ENCODE data around the gene PTPRN2.
"Not testable (repeated sequence)": the region's sequence is repeated elsewhere in the genome, so short reads cannot be mapped to it uniquely, and the experiment has no call there.

PTPRN2 gene

DNA sequence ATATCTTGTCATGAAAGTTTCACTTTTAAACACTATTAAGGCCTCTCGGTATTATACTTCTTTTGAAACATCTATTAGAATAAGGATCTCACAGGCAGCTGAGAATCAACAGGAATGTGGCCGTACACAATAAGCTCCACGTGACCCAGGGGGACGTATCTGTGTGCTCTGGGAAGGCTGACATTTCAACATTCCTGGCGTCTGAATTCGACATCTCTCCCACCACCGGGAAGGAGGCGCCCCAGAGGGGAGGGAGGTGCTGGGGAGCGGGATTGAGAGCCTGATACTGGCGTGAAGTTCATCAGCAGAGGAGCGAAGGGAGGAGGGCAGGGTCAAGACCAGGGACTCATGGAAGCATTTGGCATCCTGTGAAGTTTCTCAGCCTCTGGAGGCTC, 849.6 kb downstream of the PTPRN2 start:
- DNase-seq = no peak

DNA sequence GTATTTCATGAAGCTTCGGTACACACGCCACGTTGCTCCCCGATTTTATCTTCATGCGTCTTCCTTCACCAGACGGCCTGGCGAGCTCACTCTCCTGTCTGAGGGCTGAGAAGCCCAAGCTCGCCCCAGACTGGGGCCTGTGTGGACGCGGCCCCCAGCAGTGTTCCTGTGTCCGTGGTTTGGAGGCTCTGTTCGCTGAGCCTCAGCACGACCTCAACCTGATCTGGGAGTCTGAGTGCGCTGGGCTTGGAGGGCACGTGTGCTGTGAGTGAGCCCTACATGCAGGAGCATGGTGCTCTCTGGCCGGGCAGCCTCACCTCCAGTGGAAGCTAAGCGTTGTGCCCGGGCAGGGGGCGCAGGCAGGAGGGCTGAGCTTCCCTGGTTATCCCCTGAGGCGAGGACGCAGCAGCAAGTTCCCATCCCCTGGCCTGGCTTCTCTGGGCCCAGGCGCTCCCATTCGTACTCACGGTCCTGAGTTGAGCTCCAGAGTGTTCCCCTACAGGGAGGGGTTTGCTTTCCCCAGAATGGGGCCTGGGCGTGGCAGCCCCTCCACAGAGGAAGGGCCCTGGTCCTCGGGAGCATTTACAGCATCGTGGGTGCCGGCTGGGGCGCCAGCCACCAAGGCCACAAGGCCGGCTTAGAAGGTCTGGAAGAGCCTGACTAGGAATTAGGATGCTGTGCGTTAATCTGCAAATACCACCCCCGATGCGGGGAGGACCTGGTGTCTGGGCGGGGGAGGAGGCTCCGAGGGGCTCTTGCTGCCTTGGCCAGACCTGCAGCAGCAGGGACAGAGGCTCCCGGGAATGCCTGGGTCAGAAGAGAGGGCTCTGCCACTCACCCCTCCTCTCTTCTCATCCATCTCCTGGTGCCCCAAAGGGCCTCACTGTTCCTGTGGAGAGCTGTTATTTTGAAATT, 850.2 kb downstream of the PTPRN2 start:
- DNase-seq = no peak

DNA sequence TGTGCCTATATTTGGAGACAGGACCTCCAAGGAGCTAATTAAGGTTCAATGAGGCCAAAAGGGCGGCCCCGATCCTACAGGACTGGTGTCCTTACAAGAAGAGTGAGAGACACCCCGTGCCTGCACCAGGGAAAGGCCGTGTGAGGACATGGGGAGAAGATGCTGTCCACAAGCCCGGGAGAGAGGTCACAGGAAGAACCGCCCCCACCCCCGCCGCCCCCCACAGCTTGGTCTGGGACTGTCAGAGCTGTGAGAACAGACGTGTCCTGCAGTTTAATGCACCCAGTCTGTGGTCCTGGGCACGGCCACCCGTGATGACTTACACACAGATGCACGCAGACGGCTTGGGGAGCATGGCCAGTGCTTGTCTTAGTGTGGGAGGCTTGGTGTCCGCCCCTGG, 851.3 kb downstream of the PTPRN2 start:
- DNase-seq = no peak

DNA sequence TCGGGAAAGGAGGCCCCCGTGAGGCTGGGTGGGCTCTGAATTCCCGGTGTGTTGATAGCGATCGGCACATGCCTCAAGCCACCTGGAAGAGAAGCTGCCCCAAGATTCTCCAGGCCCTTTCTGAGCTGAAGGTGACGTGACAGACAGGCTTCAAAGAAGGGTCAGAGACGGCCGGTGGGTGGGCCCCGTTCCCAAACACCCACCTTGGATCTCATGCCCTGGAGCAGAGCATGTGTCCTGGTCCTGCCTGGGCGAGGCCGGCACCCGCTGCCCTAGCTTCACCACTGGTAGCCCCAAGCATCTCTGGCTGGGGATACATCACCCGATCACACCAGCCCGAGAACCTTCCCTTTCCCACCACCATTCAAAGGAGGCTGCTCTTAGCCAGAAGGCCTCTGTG, 851.8 kb downstream of the PTPRN2 start:
- no peak for DNase-seq

DNA sequence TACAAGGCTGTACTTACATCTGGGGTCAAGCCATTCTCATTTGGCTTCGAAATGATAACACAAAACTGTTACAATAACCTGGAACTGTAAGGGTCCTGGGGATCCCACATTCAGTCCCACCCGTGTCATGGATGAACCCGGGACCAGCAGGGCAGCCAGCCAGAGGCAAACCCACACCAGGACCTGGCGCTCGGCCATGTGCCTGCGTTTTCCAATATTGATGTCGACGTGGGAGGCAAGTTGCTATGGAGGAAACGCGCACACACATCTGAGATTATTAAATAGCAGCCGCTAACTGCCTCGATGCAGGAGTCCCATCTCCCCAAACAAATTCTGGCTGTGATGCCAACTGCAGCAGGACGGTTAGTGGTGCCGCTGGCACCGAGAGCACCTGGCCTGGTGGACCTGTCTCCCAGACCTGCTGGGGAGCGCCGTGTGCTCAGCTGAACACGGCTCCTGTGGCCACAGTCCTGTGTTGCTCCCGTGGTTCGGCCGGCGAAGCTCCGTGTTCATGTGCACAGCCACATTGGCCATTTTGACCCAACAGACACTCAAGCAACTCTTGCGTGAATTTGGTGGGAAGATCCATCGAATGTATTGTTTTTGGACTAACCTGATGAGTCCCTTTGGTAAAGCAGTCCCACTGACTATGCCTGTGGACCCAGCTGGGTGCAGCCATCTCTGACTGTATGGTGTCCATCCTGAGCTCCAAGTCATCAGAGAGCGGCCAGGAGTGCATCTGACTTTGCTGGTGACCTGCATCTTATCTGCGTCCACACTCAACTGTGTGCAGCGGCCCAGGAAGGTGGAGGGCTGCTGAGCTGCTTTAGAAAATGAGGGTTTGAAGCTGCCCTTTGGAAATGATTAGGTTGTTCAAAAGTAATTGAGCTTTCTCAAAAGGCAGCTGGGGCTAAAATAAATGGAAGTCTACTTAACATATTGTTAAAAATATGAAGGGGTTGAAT, 852.7 kb downstream of the PTPRN2 start:
- DNase-seq = no peak

DNA sequence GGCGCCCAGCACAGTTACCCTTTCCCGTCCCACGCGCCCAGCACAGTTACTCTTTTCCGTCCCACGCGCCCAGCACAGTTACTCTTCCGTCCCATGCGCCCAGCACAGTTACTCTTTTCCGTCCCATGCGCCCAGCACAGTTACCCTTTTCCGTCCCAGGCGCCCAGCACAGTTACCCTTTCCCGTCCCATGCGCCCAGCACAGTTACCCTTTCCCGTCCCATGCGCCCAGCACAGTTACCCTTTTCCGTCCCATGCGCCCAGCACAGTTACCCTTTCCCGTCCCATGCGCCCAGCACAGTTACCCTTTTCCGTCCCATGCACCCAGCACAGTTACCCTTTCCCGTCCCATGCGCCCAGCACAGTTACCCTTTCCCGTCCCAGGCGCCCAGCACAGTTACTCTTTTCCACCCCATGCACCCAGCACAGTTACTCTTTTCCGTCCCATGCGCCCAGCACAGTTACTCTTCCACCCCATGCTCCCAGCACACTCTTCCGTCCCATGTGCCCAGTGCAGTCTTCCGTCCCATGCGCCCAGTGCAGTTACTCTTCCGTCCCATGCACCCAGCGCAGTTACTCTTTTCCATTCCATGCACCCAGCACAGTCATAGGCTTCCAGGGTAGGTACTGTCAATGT, 853.7 kb downstream of the PTPRN2 start:
- DNase-seq = not testable (repeated sequence)

DNA sequence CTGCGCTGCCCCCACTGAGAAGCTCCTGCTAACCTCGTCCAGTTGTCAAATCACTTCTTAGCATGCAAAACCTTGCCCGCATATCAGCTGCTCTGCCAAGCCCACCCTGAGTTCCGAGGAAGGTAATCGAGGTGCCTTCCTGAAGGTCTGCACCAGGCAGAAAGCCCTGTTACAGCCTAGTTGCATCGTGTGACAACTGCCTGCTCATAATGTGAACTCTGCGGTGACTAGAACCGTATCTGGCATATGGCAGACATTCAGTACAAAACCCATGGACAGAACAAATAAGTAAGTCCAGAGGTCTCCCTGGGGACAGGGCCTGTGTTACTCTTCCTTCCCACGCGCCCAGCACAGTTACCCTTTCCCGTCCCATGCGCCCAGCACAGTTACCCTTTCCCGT, 856.5 kb downstream of the PTPRN2 start:
- no peak for DNase-seq

DNA sequence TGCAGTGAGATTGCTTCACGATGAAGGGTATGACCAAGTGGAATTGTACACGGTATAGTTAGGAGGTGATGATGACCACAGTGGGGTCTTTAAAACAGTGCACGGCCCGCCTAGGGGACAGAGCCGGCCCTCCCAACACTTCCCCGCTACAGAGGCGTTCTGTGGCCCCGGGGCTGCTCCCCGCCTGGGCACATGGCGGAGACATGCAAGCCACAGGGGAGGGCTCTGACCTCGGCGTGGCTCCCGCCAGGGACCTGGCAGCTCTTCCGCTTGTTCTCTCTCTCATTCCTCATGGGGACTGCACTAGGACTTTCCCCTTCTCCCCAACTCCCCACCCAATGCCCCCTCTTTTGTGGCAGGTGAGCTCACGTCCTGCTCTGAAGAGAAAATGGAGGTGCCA, 857.0 kb downstream of the PTPRN2 start:
- no peak for DNase-seq

DNA sequence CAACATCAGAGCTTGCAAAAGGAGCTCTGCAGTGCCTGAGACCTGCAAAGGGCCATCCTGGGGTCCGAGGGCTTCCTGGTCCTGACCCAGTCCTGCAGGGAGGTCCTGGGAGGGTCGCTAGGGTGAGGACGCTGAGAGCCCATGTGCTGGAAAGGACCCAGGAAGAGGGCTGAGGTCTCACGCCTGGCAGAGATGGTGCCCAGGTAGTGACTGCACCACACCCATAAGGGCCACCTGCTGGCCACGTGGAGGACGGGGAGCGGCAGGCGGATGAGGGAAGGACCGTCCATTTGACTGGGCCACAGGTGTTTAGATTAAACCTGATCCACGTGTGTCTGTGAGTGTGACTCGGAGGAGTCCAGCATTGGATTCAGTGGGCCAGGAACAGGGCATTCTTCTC, 858.1 kb downstream of the PTPRN2 start:
- no peak for DNase-seq

DNA sequence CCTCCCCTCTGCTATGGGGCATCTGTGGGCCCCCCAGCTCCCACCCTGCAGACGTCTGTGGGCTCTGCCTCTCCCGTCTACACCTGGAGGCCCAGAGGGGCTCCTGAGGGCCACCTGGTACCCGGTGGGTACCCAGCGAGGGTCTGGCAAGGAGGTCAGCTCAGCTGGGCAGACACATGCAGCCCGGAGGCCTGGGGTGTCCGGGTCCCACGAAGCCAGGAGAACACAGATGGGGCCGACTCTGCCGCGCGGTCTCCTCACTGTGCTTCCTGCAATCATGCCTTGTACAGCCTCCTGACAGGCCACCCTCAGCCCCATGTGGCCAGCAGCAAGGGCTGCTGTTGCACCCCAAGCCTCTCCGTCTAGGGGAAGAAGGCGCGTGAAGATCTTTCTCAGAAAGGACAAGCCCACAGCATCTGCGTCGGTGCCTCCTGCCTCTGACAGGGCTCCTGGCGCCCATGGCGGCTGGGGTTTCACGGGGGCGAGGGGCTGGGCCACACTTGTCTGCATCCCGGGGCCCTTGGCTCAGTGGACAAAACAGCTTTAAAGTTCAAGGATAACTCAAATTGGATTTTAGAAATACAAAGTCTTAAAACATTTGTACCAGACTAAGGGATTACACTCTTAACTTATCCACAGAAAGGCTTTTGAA, 859.5 kb downstream of the PTPRN2 start:
- DNase-seq = no peak

DNA sequence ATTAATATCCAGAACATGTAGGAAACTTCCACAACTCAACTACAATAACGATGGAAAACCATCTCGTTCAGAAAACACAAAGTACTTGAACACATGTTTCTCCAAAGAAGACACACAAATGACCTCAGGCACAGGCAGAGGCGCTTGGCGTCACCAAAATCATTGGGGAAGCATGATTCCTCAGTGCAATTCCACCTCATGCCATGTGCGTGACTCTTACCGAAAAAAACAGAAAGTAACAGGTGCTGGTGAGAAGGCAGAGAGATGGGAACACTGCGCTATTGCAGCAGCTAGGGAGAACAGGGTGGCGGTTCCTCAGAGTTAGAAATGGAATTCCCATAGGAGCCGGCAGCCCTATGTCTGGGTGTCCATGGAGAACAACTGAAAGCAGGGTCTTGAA, 860.9 kb downstream of the PTPRN2 start:
- DNase-seq = no peak

DNA sequence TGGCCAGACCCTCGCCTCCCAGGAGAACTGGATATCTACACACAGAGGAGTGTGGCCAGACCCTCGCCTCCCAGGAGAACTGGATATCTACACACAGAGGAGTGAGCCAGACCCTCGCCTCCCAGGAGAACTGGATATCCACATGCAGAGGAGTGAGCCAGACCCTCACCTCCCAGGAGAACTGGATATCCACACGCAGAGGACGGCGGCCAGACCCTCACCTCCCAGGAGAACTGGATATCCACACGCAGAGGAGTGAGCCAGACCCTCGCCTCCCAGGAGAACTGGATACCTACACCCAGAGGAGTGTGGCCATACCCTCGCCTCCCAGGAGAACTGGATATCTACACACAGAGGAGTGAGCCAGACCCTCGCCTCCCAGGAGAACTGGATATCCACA, 862.3 kb downstream of the PTPRN2 start:
- DNase-seq = not testable (repeated sequence)

DNA sequence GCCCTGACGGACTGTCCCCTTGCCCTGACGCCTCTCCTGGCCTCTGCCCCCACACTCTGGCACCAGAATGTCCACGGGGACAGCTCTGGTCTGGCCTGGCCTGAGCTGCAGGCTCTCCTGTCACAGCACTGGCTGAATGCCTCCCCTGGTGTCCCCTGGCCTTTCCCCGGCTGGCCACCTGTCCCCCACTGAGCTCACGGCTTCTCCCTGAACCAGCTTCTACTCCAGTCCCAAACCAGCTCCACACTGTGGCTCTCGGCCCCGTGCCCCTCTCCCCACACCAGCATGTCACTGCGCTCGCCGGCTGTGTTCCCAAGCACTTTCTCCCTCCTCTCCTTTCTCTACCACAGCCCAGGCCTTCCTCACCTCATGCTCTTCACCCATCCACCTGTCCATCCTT, 864.4 kb downstream of the PTPRN2 start:
- no peak for DNase-seq

DNA sequence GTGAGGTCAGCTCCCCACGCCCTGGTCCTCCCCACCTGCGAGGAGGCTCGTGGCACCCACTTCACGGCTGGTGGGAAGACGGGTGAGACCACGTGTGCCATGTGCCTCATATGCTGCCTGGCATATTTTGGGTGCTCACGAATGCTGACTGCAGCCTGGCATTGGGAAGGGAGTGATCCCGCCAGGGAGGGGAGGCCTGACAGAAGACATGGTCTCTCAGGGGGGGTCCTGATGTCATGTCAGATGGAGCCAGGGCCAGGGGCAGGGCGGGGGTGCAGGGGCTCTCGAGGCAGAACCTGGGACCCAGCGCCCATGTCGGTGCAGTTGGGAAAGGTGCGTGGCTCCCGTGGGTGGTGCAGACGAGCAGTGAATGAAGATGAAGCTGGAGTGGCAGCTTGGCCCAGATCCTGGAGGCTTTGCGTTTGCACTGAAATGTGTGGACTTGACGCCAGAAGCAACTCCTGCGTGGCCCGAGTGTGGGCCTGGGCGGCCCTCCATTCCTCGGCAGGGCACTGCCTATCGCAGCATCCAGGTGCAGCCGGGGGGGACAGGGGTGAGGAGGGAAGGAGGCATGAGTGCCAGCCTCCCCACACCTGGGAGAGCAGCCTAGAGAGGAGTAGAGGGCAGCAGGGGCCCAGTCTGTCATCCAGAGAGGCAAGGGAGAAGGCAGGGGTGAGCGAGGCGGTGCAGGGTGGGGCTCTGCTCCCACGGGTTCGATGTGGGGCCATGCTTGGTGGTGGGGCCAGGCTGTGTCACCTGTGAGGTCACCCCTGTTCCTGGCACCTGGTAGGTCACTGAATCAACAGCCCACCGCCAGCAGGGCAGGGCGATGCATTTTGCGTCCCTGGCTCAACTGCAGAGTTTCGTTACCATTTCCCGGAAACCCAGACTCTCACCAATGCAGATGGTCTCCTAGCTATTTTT, 865.2 kb downstream of the PTPRN2 start:
- no peak for DNase-seq

DNA sequence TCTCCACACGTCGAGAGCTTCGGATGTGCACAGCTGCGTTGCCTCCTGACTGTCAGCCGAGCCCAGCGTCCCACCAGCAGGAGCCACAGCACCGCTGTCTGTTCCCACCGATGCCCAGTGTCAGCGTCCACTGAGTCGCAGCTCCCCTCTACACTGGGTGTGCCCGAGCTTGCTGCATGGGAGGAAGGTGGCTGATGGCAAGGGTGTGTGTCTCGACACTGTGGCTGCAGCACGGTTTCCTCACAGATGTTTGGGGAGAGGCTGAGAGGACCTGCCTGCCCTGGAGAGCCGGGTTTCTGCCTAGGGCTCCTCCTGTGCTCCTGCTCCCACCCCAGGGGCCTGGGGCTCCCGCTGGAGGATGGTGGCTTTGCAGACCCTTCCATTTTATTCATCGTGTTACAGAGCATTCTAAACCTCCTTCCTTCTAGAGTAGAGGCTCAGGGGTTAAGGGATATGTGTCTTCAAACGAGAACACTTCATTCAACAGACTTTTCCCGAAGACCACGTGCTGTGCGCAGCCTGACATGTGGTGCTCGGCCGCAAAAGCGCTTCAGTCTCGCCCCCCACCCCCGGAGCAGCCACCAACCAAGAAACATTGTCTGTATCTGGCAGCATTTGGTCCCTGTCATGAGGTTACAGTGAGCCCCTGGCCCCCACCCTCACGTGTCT, 866.0 kb downstream of the PTPRN2 start:
- DNase-seq = no peak

DNA sequence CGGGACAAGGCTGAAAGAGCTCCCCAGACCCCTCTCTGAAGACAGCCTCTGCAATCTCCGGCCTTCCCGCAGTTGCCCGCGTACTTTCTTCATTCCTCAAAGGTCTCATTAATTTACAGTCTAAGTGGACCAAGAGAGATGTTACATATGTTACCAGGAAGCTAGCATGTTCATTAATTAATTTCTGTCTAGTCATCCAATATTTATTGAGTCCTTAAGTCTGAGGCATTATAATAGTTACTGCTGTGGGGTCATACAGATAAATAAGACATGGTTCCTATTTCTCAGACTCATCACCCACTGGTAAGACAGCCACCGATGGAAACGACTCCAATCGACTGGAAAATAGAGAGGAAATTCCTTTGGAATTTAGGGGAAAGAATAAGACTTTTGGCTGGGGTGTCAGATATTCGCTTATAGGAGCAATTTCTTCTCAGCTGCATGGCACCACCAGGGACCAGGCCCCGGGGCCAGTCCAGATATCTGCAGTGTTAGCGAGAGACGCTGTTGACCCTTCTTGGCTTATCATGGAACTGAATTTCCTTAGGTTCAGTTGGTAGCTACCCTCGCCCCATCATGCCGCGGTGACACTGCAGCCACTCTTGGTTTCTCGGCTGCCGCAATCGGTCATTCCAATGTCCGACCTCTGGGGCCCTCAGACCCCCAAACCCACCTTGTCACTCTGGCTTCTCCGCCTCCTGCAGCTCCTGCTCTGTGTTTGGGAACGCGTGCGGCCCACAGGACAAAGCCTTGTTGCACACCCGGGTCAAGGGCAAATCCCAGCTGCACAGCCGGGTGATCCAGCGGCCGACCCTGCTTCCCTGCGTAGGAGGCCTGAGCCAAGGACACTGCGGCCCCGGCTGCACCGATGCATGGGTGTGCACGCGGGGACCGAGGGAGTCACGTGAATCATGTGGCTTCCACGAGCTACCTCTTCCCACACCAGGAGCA, 867.6 kb downstream of the PTPRN2 start:
- DNase-seq = no peak

DNA sequence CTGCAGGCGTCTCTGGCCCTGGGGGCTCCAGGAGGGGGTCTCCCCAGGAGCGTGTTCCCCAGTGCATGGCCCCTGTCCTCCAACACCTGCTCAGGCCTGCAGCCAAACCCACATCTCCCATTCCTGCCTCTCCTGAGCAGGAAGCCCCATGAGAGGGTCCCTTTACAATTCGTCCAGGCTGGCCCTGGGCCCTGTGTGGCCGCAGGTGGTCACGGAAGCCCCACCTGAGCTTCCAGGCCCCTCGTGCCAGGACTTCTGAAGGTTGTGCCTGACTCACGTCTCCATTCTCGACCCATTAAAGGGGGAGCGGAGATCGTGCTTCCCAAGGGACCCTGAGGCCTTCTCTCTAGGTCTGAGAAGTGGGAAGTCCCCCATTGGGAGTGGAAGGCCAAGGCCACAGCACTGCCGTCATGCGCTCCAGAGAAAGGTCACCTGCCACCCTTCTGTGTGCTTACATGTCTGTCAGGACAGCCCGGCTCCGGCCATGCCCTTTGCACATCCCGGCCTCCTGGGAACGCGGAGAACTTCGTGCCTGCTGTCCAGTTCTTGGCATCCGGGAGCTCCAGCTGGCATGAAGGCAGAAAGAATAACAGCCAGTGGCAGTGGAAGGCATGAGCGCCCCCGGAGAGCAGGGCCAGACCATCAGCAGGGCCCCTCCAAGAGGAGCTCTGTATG, 868.5 kb downstream of the PTPRN2 start:
- no peak for DNase-seq

DNA sequence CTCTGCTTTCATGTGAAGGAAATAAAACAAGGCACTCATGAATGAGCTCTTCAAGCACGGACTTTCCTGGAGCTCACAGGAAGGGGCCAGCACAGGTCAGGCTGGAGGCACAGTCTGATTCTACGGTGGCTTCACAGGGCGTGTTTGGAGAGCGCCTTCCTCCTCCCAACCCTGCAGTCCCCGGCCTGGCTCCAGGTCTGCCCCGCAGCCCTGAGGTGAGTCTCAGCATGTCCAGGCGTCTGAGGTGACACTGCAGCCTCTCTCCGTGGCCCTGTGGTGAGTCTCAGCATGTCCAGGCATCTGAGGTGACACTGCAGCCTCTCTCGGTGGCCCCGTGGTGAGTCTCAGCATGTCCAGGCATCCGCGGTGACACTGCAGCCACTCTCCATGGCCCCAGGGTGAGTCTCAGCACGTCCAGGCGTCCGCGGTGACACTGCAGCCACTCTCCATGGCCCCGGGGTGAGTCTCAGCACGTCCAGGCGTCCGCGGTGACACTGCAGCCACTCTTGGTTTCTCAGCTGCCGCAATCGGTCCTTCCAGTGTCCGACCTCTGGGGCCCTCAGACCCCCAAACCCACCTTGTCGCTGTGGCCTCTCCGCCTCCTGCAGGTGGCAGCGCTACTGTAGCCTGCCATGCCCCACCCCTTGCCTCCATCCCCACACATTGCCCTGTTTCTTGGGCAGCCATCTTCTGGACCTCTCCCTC, 869.2 kb downstream of the PTPRN2 start:
- no peak for DNase-seq
